Calu3 (cell line): Measurements from ENCODE around the gene VOPP1. TPM values are rescaled to one million over a fixed set of nuclear protein-coding genes. Genes with fewer than 3 reads are reported as not detected.

Source experiments
- BruUV-seq: library from RNA; stranded (reverse); fragments of 400-500 nt; replicated peaks from 2 replicates; lab custom pipeline; 2021; lab: Mats Ljungman, UMichigan
- CTCF ChIA-PET: fragments of 300-600 bp; sonication (Branson Sonifier 250); formaldehyde crosslinking; loops from one replicate; lab custom pipeline; 2022; ENCODE audit warnings: antibody characterized with exemption; lab: Charles Lee
- DNase-seq: peaks from one replicate; pipeline ENCODE4 v3.0.0; 2022
- H3K27ac Mint-ChIP-seq: one replicate; pipeline ENCODE4 v1.8.0; 2022; ENCODE audit warnings: mixed read lengths; ENCODE audit not compliant: unreplicated experiment
- H3K27me3 Mint-ChIP-seq: one replicate; pipeline ENCODE4 v1.8.0; 2022; ENCODE audit warnings: mixed read lengths; ENCODE audit not compliant: unreplicated experiment
- H3K36me3 Mint-ChIP-seq: one replicate; pipeline ENCODE4 v1.8.0; 2022; ENCODE audit warnings: mild to moderate bottlenecking, moderate library complexity, mixed read lengths; ENCODE audit not compliant: insufficient read depth, unreplicated experiment
- H3K4me1 Mint-ChIP-seq: one replicate; pipeline ENCODE4 v1.8.0; 2022; ENCODE audit warnings: mild to moderate bottlenecking, low read depth, mixed read lengths; ENCODE audit not compliant: unreplicated experiment
- H3K4me3 Mint-ChIP-seq: one replicate; pipeline ENCODE4 v1.8.0; 2022; ENCODE audit warnings: mild to moderate bottlenecking, low read depth, moderate library complexity, mixed read lengths; ENCODE audit not compliant: unreplicated experiment
- H3K9me3 Mint-ChIP-seq: one replicate; pipeline ENCODE4 v1.8.0; 2022; ENCODE audit warnings: low read depth, mixed read lengths; ENCODE audit not compliant: unreplicated experiment
- CTCF ChIP-seq: fragments of 200-600 bp; IDR thresholded peaks from one replicate; pipeline ENCODE4 v1.8.0; 2022; ENCODE audit warnings: antibody characterized with exemption; ENCODE audit not compliant: unreplicated experiment
- intact Hi-C: fragments of 100-400 bp; cut with micrococcal nuclease; formaldehyde crosslinking; loops from one replicate; pipeline ENCODE4 v1.10.0; 2022; ENCODE audit not compliant: unreplicated experiment
- total RNA-seq: library from RNA; stranded (reverse); gene quantifications from 2 replicates; pipeline ENCODE4 v1.2.3, GENCODE V29; 2022

Gene VOPP1
- total RNA-seq, 1 experiment from 2014 or later, result 128 TPM

GRCh38 chr7:55502124-55502857 is 70.0 kb downstream of the VOPP1 start:
- CTCF ChIA-PET, result no interaction called here
- intact Hi-C loops, result no loop called here
- peaks cover 12% of the 10 kb centered on the region for H3K4me1 Mint-ChIP-seq
- H3K27ac Mint-ChIP-seq, result no peak overlapping the region
- H3K36me3 Mint-ChIP-seq, result no peaks in the 10 kb centered on the region
- no peak overlapping the region for H3K4me3 Mint-ChIP-seq
- H3K27me3 Mint-ChIP-seq, result no peaks in the 10 kb centered on the region
- BruUV-seq, result no TSS peak
- TF ChIP-seq CTCF, result no peak
- H3K9me3 Mint-ChIP-seq, result no peaks in the 10 kb centered on the region
- no peak for DNase-seq

GRCh38 chr7:55501611-55502010 is 70.7 kb downstream of the VOPP1 start:
- Mint-ChIP-seq H3K4me1 (peaks cover 12% of the 10 kb centered on the region), H3K27me3 (no peaks in the 10 kb centered on the region), H3K9me3 (no peaks in the 10 kb centered on the region), H3K36me3 (no peaks in the 10 kb centered on the region), H3K4me3 (no peak overlapping the region), H3K27ac (no peak overlapping the region)
- CTCF ChIA-PET, result no interaction called here
- TF ChIP-seq CTCF, result no peak
- BruUV-seq, result no TSS peak
- intact Hi-C loops, result no loop called here
- no peak for DNase-seq

- CTCF ChIA-PET, result no interaction called here
- H3K27ac Mint-ChIP-seq, result no peak overlapping the region
- H3K4me1 Mint-ChIP-seq, result peaks cover 12% of the 10 kb centered on the region
- H3K27me3 Mint-ChIP-seq, result no peaks in the 10 kb centered on the region
- no TSS peak for BruUV-seq
- no peak for DNase-seq
- TF ChIP-seq CTCF, result no peak
- no peaks in the 10 kb centered on the region for H3K9me3 Mint-ChIP-seq
- no peaks in the 10 kb centered on the region for H3K36me3 Mint-ChIP-seq
- intact Hi-C loops, result no loop called here
- H3K4me3 Mint-ChIP-seq, result no peak overlapping the region
Measured at GRCh38 chr7:55500117-55500756, 72.1 kb downstream of the VOPP1 start.

- H3K36me3 Mint-ChIP-seq, result no peaks in the 10 kb centered on the region
- no peak for TF ChIP-seq CTCF
- DNase-seq, result no peak
- BruUV-seq, result no TSS peak
- CTCF ChIA-PET, result no interaction called here
- no peaks in the 10 kb centered on the region for H3K27me3 Mint-ChIP-seq
- H3K4me3 Mint-ChIP-seq, result no peak overlapping the region
- intact Hi-C loops, result no loop called here
- no peaks in the 10 kb centered on the region for H3K9me3 Mint-ChIP-seq
- H3K4me1 Mint-ChIP-seq, result peaks cover 6% of the 10 kb centered on the region
- H3K27ac Mint-ChIP-seq, result no peak overlapping the region
Measured at GRCh38 chr7:55499591-55499990, 72.7 kb downstream of the VOPP1 start.
